RCC 7860 (cell line): ENCODE data around the gene SRC.

ENCODE experiments used
- DNase-seq: peaks from one replicate; pipeline ENCODE4 v3.0.0-alpha.2; 2015; ENCODE audit warnings: low spot score
- FAIRE-seq: peaks from 2 replicates; lab custom pipeline; 2012; peaks lifted over from hg19 to GRCh38; lab: Jason Lieb, UNC

The SRC gene

GRCh38 chr20:37407573-37408002 is 61.6 kb downstream of the SRC start:
- peak; percentile 17 for DNase-seq
- FAIRE-seq: no peak

GRCh38 chr20:37408302-37409193 is 62.6 kb downstream of the SRC start:
- FAIRE-seq (no peak), DNase-seq (no peak)

GRCh38 chr20:37411408-37412219 is 65.7 kb downstream of the SRC start:
- no peak for FAIRE-seq
- DNase-seq: no peak

DNA sequence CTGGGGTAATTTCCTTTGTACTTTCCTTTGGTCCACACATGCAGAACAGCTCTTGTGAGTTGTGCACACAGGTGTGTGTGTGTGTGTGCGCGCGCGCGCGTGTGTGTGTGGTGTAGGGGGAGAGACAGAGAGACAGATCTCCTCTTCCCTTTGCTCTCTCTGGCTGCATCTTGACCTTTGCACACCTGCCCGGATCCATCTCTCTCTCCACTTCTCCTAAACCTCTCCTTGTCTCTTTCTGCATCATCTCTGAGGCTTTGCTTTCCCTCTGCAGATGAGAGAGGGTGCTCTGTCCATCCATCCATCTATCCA is 67.0 kb downstream of the SRC start:
- DNase-seq: no peak
- no peak for FAIRE-seq

GRCh38 chr20:37413379-37413778 is 67.4 kb downstream of the SRC start:
- DNase-seq: no peak
- no peak for FAIRE-seq

- DNase-seq (no peak), FAIRE-seq (no peak)
Observed at GRCh38 chr20:37414224-37415035, 68.5 kb downstream of the SRC start.

- DNase-seq: no peak
Observed at GRCh38 chr20:37415118-37416085, 69.5 kb downstream of the SRC start.

DNA sequence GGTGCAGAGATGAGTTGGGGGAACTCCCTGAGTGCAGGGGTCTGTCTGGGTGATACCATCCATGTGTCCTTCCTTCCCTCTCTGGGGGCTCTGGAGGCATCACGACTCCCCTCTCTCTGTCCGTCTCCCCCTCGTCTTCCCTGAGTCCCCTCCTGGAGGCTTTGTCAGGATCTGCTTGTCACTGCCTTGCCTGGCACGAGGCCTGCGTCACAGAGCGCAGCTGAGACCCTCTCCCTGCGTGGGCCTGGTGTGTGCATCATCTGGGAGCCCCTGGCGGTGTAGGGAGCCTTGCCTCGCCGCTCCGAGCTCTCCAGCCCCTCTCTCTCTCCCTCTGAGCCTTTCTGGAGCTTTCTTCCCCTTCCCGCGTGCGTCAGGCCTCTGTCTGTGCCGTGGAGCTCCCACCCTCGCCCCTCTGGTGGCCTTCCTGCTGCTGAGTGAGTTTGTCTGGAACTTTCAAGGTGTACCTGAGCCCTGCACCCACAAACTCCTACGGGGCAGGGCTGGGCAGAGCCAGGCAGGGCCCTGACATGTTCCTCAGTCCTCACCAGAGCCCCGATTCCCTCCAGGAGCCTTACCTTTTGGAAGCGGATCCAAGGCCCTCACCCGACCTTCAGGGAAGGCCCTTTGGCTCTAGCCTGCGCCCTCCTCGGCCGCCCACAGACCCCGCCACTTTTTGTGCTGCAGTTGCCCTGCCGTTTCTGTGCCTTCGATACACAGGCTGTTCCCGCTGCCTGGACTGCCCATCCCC is 70.3 kb downstream of the SRC start:
- FAIRE-seq: no peak

More at GRCh38 chr20:37415118-37416085, 69.5 kb downstream of the SRC start:
- no peak for FAIRE-seq

GRCh38 chr20:37416848-37417616 is 71.1 kb downstream of the SRC start:
- FAIRE-seq (no peak), DNase-seq (no peak)

More for the DNA sequence above, 70.3 kb downstream of the SRC start:
- no peak for DNase-seq

DNA sequence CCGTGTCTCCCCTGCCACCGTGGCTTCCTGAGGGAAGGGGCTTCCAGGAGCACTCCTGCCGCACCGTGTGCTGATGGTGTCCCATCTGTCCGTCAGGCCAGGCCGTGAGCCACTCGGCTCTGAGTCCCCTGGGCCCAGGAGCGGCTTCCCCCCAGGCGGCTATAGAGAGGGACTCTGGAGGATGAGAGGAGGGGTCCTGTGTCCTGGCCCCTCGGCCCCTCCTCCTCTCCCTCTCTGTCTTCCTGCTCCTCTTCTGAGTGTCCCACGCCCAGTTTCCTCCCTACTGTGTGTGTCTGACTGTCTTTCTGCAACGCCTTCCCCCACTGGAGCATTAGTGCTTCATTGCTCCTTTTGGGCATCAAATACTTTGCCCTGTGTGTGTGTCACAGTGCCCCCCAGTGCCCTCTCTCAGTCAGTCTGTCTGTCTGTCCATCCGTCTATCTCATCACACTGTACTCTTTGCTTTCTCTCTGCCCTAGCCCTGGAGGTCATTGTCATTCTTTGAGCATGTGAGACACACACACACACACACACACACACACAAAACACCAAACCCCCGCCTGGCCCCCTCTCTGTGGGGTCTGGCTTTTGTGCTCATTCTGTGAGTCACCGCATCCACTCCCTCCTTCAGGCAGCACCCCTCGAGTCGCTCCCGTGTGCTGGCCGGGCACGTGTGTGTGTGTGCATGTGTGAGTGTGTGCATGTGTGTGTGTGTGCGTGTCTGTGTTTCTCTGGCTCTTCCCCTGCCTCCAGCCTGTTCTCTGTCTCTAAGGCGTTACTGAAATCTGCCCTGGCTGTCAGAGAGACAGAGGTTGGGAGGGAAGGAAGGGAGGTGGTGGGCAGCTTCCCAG is 71.9 kb downstream of the SRC start:
- FAIRE-seq: no peak
- no peak for DNase-seq

DNA sequence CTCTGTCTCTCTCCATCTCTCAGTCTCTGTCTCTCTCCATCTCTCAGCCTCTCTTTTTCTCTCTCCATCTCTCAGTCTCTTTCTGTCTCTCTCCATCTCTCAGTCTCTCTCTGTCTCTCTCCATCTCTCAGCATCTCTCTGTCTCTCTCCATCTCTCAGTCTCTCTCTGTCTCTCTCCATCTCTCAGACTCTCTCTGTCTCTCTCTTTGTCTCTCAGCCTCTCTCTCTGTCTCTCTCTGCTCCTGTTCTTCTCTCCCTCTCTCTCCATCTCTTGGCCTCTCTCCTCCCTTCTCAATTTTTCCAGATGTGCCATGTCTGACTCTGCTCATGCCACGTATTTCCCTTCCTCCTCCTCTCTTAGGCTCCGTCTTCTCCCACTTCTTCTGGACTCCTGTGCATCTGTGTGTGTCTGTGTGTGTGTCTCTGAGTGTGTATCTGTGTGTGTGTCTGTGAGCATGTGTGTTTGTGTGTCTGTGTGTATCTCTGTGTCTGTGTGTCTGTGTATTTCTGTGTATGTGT is 72.7 kb downstream of the SRC start:
- DNase-seq: no peak
- no peak for FAIRE-seq

DNA sequence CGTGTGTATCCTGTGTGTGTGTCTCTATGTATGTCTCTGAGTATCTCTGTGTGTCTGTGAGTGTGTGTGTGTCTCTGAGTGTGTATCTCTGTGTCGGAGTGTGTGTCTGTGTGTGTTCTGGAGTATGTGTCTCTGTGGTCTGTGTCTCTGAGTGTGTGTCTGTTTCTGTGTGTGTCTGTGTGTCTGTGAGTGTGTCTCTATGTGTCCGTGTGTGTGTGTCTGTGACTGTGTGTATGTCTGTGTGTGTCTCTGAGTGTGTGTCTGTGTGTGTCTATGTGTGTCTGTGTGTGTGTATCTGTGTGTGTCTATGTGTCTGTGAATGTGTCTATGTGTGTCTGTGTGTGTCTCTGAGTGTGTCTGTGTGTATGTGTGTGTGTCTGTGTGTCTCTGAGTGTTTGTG is 73.4 kb downstream of the SRC start:
- FAIRE-seq (no peak), DNase-seq (no peak)

- DNase-seq: no peak
- FAIRE-seq: no peak
Observed at GRCh38 chr20:37419774-37420542, 74.0 kb downstream of the SRC start.

GRCh38 chr20:37420610-37421009 is 74.7 kb downstream of the SRC start:
- DNase-seq (no peak), FAIRE-seq (no peak)

GRCh38 chr20:37421060-37421905 is 75.3 kb downstream of the SRC start:
- DNase-seq (no peak), FAIRE-seq (no peak)

DNA sequence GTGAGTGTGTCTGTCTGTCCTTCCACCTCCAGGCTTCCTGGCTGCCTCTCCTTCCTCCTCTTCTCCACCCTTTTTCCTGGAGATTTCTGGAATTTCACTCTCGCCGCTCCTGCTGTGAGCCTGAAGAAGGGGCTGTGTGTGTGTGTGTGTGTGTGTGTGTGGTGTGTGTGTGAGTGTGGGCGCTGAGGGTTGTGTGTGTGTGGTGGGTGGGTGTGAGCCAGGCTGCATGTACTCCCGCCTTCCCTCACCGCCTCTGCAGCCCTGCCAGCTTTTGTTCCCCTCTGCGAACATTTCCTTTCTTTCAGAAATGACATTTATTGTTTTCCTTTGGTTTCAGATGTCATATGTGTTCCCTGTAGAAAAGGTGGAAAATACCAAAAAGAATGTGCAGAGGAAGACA is 76.0 kb downstream of the SRC start:
- no peak for DNase-seq
- no peak for FAIRE-seq
